Measurements from ENCODE around the gene ARMS2.

The ARMS2 gene

DNA sequence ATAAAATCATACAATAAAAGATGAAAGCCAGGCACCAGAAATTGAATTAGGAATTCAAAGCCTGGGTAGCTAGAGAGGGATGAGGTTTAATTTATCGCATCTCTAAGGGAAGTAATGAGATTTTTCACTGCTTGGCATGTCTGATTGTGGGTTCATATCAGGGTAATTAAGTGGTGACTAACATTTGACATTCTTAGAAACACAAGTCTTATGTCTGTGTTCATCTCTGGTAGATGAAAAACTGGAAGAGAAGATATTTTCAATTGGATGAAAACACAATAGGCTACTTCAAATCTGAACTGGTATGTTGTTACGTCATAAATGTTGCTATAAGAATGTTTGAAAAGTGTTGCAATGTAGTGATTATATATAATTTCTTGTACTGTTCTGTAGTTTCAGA is 36.8 kb upstream of the ARMS2 start:
- H3K4me1 ChIP-seq (ENCODE audit: insufficient read depth, low read length, poor library complexity, severe bottlenecking): peaks cover 7% of the 10 kb centered on the region
- no peaks in the 10 kb centered on the region for H3K9me2 ChIP-seq (replicated peaks; ENCODE audit: low read depth, low read length)
- H3K27me3 ChIP-seq (ENCODE audit: insufficient read depth, low read length, poor library complexity, severe bottlenecking): peaks cover 28% of the 10 kb centered on the region
- H3F3A ChIP-seq (ENCODE audit: low read depth): no peaks in the 10 kb centered on the region
- H3K4me3 ChIP-seq (ENCODE audit: low read length, poor library complexity, severe bottlenecking): no peak overlapping the region
- H3K79me2 ChIP-seq (ENCODE audit: insufficient read depth, low read length): no peaks in the 10 kb centered on the region
- H4K20me1 ChIP-seq (ENCODE audit: insufficient read depth, low read length, poor library complexity, severe bottlenecking): no peaks in the 10 kb centered on the region
- no peak overlapping the region for H3K4me2 ChIP-seq (ENCODE audit: low read depth, low read length, poor library complexity, severe bottlenecking)
- H3K36me3 ChIP-seq (ENCODE audit: insufficient read depth, low read length): no peaks in the 10 kb centered on the region
- no peak overlapping the region for H3K9ac ChIP-seq (ENCODE audit: low read depth, low read length, poor library complexity, severe bottlenecking)
- no peak overlapping the region for H2AFZ ChIP-seq (ENCODE audit: low read length)
- H3K9me3 ChIP-seq (ENCODE audit: insufficient read depth, low read depth, low read length): no peaks in the 10 kb centered on the region
- TF ChIP-seq, protein P1, sequence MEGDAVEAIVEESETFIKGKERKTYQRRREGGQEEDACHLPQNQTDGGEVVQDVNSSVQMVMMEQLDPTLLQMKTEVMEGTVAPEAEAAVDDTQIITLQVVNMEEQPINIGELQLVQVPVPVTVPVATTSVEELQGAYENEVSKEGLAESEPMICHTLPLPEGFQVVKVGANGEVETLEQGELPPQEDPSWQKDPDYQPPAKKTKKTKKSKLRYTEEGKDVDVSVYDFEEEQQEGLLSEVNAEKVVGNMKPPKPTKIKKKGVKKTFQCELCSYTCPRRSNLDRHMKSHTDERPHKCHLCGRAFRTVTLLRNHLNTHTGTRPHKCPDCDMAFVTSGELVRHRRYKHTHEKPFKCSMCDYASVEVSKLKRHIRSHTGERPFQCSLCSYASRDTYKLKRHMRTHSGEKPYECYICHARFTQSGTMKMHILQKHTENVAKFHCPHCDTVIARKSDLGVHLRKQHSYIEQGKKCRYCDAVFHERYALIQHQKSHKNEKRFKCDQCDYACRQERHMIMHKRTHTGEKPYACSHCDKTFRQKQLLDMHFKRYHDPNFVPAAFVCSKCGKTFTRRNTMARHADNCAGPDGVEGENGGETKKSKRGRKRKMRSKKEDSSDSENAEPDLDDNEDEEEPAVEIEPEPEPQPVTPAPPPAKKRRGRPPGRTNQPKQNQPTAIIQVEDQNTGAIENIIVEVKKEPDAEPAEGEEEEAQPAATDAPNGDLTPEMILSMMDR (conservative IDR thresholded peaks at IDR 0.05; ENCODE audit: low read length): no peak
- TF ChIP-seq EZH2phosphoT487 (IDR thresholded peaks at IDR 0.05; ENCODE audit: borderline replicate concordance): no peak

DNA sequence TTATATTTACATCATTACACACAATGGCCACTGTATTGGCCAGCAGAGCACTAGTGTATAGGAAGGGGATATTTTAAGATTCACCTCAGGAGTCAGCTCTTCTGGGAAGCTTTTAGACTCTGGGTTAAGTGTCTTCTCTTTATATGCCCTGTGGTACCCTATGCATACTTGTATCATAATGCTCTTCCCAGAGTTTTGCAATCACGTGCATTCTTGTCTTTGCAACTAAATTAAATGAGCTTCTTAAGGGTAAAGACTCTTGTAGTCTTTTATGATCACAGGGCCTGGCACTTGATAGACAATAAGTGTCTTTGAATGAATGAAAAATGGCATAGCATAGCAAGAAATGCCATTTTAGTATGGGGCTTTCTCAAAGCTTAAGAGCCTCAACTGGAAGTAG is 35.4 kb upstream of the ARMS2 start:
- no peaks in the 10 kb centered on the region for H4K20me1 ChIP-seq (ENCODE audit: insufficient read depth, low read length, poor library complexity, severe bottlenecking)
- no peak overlapping the region for H3K4me3 ChIP-seq (ENCODE audit: low read length, poor library complexity, severe bottlenecking)
- no peaks in the 10 kb centered on the region for H3K79me2 ChIP-seq (ENCODE audit: insufficient read depth, low read length)
- H3K27me3 ChIP-seq (ENCODE audit: insufficient read depth, low read length, poor library complexity, severe bottlenecking): peaks cover 28% of the 10 kb centered on the region
- H3K4me2 ChIP-seq (ENCODE audit: low read depth, low read length, poor library complexity, severe bottlenecking): no peak overlapping the region
- peaks cover 7% of the 10 kb centered on the region for H3K4me1 ChIP-seq (ENCODE audit: insufficient read depth, low read length, poor library complexity, severe bottlenecking)
- H3K9ac ChIP-seq (ENCODE audit: low read depth, low read length, poor library complexity, severe bottlenecking): no peak overlapping the region
- TF ChIP-seq EZH2phosphoT487 (IDR thresholded peaks at IDR 0.05; ENCODE audit: borderline replicate concordance): no peak
- TF ChIP-seq, protein P1 (conservative IDR thresholded peaks at IDR 0.05; ENCODE audit: low read length): no peak
- H3K36me3 ChIP-seq (ENCODE audit: insufficient read depth, low read length): no peaks in the 10 kb centered on the region
- H3K9me3 ChIP-seq (ENCODE audit: insufficient read depth, low read depth, low read length): no peaks in the 10 kb centered on the region
- H2AFZ ChIP-seq (ENCODE audit: low read length): no peak overlapping the region
- H3K9me2 ChIP-seq (replicated peaks; ENCODE audit: low read depth, low read length): no peaks in the 10 kb centered on the region
- no peaks in the 10 kb centered on the region for H3F3A ChIP-seq (ENCODE audit: low read depth)

DNA sequence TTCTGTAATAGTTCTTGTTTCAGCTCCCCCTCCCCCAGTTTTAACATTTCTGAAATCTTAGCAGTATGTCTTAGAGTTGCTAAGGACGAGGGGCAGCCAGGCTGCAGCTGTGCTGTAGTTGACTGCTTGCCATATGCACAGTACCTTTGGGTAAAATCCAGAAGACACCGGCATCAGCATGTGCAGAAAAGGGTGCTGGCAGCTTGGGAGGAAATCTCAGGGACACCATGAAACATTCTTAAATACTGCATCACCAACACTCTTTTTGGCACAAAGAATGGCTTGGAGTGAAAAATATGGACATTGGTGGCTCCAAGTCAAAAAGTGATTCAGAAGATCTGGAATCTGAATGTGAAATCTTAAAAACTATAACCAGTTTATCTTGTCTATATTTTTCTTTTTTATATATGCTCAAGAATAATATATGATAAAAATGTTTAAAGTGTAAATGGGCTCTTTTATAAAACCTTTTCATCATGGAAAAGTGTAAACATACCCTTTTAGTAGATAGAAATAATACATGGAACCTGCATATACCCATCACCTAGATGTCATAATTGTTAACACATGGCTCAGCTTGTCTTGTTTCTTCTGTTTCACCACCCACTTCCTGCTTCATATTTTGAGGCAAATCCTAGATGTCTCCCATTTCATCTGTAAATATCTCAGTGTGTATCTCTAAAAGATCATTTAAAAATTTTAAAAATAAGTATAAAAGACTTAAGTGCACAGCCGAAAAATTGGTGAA is 34.4 kb upstream of the ARMS2 start:
- TF ChIP-seq EZH2phosphoT487 (IDR thresholded peaks at IDR 0.05; ENCODE audit: borderline replicate concordance): no peak
- TF ChIP-seq, protein P1 (conservative IDR thresholded peaks at IDR 0.05; ENCODE audit: low read length): no peak
- peaks cover 7% of the 10 kb centered on the region for H3K4me1 ChIP-seq (ENCODE audit: insufficient read depth, low read length, poor library complexity, severe bottlenecking)
- H4K20me1 ChIP-seq (ENCODE audit: insufficient read depth, low read length, poor library complexity, severe bottlenecking): no peaks in the 10 kb centered on the region
- H3K27me3 ChIP-seq (ENCODE audit: insufficient read depth, low read length, poor library complexity, severe bottlenecking): peaks cover 22% of the 10 kb centered on the region
- H3K4me3 ChIP-seq (ENCODE audit: low read length, poor library complexity, severe bottlenecking): no peak overlapping the region
- H3K79me2 ChIP-seq (ENCODE audit: insufficient read depth, low read length): no peaks in the 10 kb centered on the region
- H3F3A ChIP-seq (ENCODE audit: low read depth): no peaks in the 10 kb centered on the region
- H2AFZ ChIP-seq (ENCODE audit: low read length): no peak overlapping the region
- H3K9ac ChIP-seq (ENCODE audit: low read depth, low read length, poor library complexity, severe bottlenecking): no peak overlapping the region
- H3K9me2 ChIP-seq (replicated peaks; ENCODE audit: low read depth, low read length): no peaks in the 10 kb centered on the region
- no peak overlapping the region for H3K4me2 ChIP-seq (ENCODE audit: low read depth, low read length, poor library complexity, severe bottlenecking)
- no peaks in the 10 kb centered on the region for H3K36me3 ChIP-seq (ENCODE audit: insufficient read depth, low read length)
- H3K9me3 ChIP-seq (ENCODE audit: insufficient read depth, low read depth, low read length): no peaks in the 10 kb centered on the region
